ENCODE data around the gene METTL4.

METTL4 gene

DNA sequence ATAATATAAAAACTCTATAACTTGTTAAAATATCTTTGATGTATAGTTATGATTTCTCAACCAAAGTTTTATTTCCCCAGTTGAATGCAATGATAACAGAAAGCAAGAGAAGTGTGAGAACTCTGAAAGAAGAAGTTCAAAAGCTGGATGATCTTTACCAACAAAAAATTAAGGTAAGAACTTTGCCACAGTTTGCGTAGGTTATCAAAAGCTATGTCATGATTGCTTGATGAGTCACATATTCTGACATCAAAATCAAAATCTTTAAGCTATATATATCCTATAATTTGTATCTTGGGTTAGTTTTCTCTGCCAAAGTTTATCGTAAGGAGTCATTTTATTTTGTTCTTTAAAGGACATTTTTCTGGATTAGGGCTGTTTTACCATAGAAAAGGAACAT lies 35.0 kb upstream of the METTL4 start:
- H3K4me3 ChIP-seq (ENCODE audit: low read depth, low read length): no peak overlapping the region
- TF ChIP-seq, protein P1, sequence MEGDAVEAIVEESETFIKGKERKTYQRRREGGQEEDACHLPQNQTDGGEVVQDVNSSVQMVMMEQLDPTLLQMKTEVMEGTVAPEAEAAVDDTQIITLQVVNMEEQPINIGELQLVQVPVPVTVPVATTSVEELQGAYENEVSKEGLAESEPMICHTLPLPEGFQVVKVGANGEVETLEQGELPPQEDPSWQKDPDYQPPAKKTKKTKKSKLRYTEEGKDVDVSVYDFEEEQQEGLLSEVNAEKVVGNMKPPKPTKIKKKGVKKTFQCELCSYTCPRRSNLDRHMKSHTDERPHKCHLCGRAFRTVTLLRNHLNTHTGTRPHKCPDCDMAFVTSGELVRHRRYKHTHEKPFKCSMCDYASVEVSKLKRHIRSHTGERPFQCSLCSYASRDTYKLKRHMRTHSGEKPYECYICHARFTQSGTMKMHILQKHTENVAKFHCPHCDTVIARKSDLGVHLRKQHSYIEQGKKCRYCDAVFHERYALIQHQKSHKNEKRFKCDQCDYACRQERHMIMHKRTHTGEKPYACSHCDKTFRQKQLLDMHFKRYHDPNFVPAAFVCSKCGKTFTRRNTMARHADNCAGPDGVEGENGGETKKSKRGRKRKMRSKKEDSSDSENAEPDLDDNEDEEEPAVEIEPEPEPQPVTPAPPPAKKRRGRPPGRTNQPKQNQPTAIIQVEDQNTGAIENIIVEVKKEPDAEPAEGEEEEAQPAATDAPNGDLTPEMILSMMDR (IDR thresholded peaks at IDR 0.05; ENCODE audit: borderline replicate concordance, insufficient read depth, low read depth, low read length): no peak

DNA sequence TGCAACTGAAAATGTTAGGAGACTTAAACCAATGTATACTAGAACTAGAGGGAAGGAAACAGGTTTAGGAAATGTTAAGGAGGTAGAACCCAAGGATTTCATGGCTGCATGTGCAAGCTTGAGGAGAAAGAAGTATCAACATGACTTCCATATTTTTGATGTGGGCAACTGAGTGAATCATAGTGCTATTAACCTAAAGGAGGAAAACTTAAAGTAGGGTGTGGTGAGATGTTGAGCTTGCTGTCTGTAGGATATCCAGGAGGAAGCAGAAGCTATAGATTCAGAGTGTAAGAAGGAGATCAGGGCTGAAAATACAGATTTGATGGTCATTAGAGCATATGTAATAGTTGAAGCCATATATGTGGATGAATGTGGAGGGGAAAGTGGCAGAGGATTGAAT lies 31.5 kb upstream of the METTL4 start:
- TF ChIP-seq, protein P1 (IDR thresholded peaks at IDR 0.05; ENCODE audit: borderline replicate concordance, insufficient read depth, low read depth, low read length): no peak
- no peak overlapping the region for H3K4me3 ChIP-seq (ENCODE audit: low read depth, low read length)

DNA sequence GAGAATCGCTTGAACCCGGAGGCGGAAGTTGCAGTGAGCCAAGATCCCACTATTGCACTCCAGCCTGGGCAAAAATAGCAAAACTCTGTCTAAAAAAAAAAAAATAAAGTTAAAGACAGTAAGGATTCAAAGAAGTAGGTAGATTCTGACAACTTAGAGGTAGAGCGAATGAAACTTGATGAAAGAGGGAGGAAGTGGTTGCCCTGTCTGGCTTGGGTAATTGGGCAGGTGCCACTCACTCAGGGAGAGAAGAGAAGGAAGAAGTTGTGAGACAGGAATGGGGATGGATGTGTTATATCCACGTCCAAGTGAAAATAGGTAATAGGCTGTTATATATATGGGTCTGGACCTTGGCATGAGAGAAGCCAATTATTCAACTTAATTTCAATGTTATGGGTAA lies 26.3 kb upstream of the METTL4 start:
- no peak overlapping the region for H3K4me3 ChIP-seq (ENCODE audit: low read depth, low read length)
- TF ChIP-seq, protein P1 (IDR thresholded peaks at IDR 0.05; ENCODE audit: borderline replicate concordance, insufficient read depth, low read depth, low read length): no peak

DNA sequence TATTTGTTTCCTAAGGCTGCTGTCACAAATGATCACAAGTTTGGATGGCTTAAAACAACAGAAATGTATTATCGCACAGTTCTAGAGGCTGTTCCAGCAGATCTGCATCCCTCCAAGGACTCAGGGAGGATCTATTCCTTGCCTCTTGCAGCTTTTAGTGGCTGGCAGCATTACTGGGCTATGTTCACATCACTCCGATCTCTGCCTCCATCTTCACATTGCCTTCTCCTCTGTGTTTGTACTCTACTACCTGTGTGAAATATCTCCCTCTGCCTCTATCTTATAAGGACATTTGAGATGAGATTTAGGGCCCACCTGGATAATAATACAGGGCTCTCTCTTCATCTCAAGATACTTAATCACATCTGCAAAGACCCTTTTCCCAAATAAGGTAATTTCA lies 19.0 kb upstream of the METTL4 start:
- TF ChIP-seq, protein P1 (IDR thresholded peaks at IDR 0.05; ENCODE audit: borderline replicate concordance, insufficient read depth, low read depth, low read length): no peak

DNA sequence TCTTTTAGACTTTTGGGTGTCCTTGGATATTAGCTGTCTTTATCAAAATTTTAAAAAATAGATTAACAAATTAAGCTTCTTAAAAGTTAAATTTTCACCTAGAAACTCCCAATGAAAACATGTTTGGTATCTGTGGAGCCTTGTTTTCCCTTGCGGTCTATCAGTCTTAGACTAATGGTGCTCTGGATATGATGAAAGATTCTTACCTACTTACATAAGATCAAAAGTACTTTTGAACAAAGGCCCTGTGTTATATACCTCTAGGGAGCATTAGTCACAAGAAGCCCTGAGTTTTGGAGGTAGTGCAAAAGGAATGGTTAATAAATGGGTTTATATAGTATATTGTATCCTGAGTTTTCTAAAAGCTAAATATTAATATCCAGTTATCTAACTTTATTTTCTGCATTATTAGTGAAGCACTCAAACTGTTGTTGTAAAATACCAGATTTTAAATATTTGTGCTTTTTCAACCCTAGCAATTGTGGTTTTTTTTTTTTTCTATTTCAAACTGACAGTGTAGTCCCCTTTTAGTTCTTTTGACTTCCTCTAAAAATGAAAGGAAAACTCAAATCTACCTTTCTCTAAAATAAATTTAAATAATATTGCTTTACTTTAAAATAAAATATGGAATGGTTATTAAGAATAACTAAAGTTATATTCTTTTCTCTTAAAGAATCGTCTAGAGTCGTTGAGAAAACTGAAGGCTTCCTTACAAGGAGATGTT lies 18.2 kb upstream of the METTL4 start:
- no peak overlapping the region for H3K4me3 ChIP-seq (ENCODE audit: low read depth, low read length)
- TF ChIP-seq, protein P1 (IDR thresholded peaks at IDR 0.05; ENCODE audit: borderline replicate concordance, insufficient read depth, low read depth, low read length): no peak

More for the DNA sequence above, 19.0 kb upstream of the METTL4 start:
- H3K4me3 ChIP-seq (ENCODE audit: low read depth, low read length): no peak overlapping the region

DNA sequence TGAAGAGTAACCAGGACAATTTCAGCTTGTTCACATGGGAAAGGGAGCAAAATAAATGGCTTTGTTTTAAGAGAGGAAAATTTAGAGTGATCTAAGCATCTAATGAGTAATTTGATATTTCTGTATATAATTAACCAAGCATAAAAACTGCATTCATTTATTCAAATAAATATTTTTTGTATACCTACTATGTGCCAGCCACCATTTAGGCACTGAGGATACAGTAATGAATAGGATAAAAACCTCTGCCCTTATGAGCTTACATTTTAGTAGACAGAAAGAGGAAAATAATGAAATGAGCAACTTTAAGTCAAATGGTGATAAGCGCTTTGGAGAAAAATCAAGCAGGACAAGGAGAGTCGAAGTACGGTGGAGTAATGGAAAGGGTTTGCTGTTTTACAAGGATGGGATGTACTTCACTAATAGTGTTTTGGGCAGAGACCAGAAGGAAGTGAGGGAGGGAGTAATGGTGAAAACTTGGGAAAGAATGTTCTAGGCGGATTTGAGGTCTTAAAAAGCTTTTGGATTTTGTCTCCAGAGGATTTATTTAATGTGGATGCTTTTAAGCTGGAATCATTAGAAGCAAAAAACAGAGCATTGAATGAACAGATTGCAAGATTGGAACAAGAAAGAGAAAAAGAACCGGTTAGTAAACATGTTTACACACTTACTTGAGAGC lies 17.5 kb upstream of the METTL4 start:
- no peak overlapping the region for H3K4me3 ChIP-seq (ENCODE audit: low read depth, low read length)
- TF ChIP-seq, protein P1 (IDR thresholded peaks at IDR 0.05; ENCODE audit: borderline replicate concordance, insufficient read depth, low read depth, low read length): no peak

DNA sequence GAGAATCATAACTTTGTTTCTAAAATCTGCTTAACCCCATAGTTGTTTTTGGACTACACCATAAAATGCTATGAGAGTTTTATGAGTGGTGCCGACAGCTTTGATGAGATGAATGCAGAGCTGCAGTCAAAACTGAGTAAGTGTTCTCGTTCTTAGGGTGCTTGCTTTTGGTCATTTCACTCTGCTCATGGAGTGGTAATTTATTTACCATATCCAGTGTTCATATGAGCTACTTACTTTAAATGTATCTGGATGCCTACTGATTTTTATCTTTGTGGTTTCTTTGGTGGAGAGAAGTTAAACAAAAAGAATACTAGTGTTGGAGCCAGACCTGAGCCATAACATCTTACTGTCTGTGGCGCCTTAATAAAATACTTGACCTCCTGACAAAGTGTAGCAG lies 16.5 kb upstream of the METTL4 start:
- no peak overlapping the region for H3K4me3 ChIP-seq (ENCODE audit: low read depth, low read length)
- TF ChIP-seq, protein P1 (IDR thresholded peaks at IDR 0.05; ENCODE audit: borderline replicate concordance, insufficient read depth, low read depth, low read length): no peak

Data from GM12875 (cell line).